Breast epithelium (tissue), 3 donors: ENCODE data around the gene CFAP298.

Source experiments
- POLR2A ChIP-seq: fragments of 450-650 bp; IDR thresholded peaks from one replicate; pipeline ENCODE4 v1.6.1; 2016; ENCODE audit warnings: antibody characterized with exemption, mild to moderate bottlenecking, moderate library complexity
- POLR2AphosphoS5 ChIP-seq, 3 donors: sonication (generic); formaldehyde crosslinking; IDR thresholded peaks; one replicate each; pipeline ENCODE4 v1.6.1; 2017; ENCODE audit warnings: antibody characterized with exemption in 3 of 3

- TF ChIP-seq POLR2AphosphoS5 (IDR thresholded peaks at IDR 0.05) (no peak), POLR2A (no peak)
These were observed 46.2 kb downstream of the CFAP298 start for GRCh38 chr21:32565856-32566465.
